Activated T-cell treated with anti-CD3 and anti-CD28 coated beads for 24 hours (primary cell): ENCODE results near the gene PBX1.

Experiments used
- DNase-seq: peaks from one replicate; pipeline ENCODE4 v3.0.0-alpha.2; 2020; ENCODE audit warnings: low read depth

Gene PBX1

DNA sequence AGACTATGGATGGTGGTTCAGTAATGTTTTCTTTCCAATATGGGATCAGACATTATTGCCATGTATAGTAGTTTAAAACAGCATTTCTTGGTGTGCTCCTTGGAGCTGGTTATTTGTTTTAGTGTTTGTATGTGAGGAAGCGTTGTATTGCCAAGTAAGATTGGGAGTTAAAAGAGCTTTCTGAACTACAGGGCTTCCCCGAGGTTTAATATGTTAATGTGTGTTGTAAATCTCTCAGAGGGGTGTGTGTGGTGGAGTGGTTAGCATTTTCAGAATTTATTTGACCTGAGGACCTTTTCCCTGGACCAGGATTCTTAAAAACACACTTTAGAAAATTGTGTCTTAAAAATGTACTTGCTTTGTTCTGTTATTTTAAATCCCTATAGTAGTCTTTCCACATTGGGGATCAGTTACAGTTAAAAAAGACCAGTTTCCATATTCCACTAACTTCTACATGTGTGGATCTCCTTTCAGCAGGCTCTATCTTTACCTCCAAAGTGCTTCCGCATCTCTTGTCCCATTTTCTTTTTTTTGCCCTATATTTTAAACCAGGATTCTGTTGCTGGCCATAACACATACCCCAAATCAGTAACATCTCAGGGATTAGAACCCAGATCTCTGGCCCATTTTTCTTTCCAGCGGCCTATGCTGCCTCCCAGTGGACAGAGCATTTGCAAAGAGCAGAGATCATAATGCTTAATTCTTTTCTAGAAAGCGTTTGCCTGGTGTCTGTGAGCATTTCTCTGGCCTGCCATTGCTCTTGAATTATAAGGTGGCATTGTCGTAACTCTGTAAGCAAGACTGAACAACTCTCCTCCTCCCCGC lies 58.6 kb downstream of the PBX1 start:
- no peak for DNase-seq

DNA sequence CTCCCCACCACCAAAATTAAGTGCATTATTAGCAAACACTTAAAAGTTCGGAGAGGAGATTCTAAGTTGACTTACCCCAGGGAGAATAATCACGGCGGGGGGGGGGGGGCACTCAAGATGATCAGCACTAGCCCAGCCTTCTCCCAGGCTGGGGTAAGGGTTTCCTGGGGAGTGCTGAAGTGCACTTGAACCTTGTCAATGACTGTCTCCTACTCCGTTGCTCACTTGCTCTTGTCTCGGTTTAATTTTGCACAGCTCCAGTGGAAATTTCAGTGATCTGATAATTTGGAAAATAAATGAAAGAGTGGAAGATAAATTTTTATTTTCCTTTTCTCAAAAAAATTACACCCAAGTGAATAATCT lies 59.2 kb downstream of the PBX1 start:
- no peak for DNase-seq

DNA sequence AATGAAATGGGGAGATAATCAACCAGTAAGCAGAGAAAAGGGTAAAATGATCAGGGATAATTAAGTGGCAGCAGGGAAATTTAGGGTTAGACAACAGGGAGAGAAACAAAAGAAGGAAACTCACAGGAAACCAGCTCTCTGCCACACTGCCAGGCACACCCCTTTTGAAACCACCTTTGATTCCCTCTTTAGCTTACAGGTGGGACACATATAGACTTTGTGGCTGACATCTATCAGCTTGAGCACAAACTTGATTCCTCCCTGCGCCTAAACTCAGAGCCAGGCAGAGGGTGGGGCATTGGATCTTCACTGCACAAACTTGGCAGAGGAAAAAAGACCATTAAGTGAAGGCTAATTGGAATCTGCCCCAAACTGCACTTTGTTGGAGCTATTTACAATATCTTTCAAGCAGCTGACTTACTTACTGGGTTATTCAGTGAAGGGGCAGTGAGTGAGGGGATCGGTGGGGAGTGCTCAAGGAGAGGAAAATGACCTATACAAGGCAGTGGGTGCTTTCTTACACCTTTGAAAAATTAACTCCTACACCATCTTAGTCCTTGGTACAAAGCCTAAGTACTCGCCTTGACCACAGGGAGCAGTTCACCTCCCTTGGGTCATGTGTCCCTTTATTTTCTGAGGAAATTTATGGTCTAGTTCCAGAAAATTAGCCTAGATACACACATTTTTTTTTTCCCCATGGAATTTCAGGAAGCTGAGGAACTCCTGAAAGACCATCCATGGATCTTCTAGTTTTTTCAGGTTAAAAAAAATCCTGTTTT lies 60.2 kb downstream of the PBX1 start:
- DNase-seq, result no peak

GRCh38 chr1:164622068-164622845 lies 63.3 kb downstream of the PBX1 start:
- no peak for DNase-seq

DNA sequence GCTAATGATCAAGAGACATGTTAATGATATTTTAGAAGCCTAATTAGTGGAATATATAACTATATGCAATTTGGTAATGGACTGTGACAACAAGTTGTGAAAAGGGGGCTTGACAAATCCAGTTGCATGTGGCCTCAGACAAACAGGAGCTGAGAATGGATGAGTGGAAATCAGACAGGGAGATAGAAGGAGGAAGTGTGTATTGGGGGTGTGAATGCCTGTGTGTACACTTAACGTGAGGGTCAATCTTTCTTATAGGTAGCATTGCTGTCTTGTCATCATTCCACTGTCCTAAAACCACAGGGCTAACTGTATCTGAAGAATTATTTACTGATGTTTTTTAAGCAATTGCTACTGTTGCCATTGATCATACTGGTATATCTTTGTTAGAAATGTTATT lies 64.8 kb downstream of the PBX1 start:
- no peak for DNase-seq

- no peak for DNase-seq
These were observed 65.4 kb downstream of the PBX1 start for GRCh38 chr1:164624400-164624799.

DNA sequence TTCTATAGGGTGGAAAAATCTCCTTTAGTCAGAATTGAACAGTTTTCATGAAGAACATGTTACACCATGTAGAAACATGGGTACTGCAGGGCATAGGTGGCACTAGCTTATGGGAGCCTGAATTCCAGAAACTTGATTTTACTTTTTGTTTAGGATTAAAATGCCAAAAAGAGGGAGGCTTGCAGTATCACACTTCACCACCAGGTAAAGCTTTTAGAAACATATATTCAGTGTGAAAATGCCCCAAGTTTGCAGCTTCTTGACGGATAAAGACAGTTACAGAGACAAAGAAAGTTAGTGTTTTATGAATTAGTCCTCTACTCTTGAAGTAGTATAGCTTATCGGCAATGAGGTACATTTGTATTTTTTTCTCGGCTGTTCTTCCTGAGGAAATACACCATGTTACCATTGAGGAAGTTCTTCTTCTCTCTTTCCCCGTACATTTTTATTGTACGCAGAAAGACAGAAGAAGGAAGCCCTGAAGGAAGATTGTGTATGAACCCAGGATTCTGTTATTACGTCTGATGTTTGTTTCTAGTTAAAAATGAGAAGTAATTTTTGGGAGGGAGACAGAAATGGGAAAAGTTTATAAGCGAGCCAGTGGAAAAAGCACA lies 66.1 kb downstream of the PBX1 start:
- no peak for DNase-seq

- no peak for DNase-seq
These were observed 69.8 kb downstream of the PBX1 start for GRCh38 chr1:164628772-164629171.

DNA sequence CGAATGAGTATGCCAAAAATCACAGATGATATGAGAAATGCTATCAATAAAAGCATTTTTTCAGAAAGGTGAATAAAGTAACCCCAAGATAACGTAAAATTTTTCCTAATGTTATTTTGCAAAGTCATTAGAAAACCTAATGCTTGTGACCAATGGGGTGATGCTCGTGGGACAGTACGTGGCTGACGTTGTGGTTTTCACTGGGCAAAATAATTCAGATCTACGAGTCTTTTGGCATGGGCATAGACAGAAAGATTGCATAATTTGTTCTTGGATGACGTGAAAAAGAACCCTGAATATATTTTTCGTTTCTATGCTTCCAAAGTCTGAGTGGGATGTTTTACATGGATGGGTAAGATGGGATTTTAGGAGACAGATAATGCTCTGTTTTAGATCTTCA lies 71.0 kb downstream of the PBX1 start:
- no peak for DNase-seq

- DNase-seq, result no peak
These were observed 71.8 kb downstream of the PBX1 start for GRCh38 chr1:164630626-164631396.

GRCh38 chr1:164631751-164632150 lies 72.8 kb downstream of the PBX1 start:
- no peak for DNase-seq

- no peak for DNase-seq
These were observed 75.0 kb downstream of the PBX1 start for GRCh38 chr1:164633997-164634396.

DNA sequence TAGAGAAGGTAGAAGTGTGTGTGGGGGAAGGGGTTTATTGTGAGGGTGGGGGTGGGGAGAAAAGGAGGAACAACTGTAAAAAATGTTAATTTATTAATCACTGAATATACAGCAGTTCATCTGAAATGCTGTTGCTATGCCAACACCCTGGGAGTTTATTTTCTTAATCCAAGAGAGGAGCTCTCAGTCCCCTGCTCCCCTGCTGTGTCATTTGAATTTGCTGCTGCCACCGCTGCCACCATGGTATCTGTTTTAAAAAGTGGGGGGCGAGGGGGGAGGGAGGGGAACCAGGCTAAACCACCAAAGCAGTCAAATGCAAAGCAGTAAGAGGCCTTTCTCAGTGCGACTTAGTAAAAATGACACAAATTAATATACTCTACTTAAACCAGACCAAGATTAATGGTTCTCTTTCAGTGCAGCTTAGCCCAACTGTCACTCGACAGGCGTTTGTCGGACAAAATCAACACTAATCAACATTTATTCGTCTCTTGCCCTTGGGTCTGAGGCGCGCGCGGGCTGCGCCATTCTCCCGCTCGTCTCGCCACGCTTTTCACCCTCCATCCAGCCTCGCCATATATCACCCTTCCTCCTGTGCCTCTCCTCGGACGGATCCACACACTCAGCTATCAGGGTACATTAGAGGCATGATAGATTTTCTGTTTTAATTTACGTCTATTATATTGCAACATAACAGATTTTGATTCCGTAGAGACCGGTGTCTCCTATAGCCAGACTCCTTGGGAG lies 76.2 kb downstream of the PBX1 start:
- DNase-seq, result no peak

DNA sequence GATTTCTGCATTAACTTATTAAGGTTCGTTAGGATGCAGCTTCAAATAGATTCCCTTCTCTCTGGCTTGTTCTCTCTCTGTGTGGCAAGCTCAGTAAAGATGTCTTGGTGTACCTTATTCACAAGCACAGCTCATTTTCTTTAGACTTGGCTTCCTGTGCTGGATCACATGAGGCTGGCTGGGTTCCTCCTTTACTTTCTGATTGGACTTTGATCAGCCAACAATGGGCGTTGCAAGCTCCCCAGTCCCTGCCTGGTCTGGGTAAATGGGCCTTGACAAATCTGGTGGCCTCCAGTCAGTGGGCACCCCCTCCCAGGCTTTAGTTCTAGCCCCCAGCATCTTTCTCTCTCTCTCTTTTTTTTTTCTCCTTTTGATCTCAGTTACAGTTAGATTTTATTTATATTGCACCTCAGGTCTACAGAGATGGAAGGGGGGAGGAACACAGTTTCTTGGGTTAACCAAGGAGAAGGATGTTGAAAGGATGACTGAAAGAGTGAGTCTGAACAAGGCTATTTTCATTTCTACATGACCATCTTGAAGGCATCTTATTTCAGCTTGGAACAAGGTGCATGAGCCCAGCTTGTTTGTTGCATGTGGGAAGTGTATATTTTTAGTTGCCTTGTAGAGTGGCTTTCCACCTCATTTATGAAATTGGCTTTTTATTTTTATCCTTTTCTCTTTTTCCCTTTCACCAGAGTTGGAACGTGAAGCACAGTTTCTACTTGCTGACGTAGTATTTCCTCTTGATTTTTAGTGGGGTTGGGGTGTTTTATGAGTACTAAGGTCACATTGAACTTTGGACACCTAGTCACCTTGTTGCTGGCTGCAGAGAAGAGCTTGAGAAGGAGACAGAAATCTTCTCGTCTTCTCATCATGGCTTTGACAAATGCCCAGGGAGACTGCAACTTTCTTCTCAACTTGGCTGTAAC lies 77.1 kb downstream of the PBX1 start:
- no peak for DNase-seq

DNA sequence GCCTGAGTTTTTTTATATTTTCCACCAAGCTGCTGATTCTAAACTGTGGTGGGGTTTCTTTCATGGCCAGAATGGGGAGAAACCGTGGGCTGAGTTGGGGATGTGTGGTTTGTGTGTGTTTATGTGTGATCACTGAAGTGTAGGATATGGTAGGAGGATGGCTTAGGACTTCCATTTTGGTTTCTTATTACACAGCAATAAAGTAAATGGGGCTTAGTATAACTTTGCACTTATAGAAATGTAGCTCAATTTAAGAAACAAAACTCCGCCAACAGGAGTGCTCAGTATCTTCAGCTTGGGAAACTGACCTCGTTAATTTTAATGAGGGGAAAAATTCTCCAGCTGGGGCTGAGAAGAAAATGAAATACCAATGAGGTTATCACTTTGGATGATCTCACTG lies 77.8 kb downstream of the PBX1 start:
- DNase-seq, result no peak

DNA sequence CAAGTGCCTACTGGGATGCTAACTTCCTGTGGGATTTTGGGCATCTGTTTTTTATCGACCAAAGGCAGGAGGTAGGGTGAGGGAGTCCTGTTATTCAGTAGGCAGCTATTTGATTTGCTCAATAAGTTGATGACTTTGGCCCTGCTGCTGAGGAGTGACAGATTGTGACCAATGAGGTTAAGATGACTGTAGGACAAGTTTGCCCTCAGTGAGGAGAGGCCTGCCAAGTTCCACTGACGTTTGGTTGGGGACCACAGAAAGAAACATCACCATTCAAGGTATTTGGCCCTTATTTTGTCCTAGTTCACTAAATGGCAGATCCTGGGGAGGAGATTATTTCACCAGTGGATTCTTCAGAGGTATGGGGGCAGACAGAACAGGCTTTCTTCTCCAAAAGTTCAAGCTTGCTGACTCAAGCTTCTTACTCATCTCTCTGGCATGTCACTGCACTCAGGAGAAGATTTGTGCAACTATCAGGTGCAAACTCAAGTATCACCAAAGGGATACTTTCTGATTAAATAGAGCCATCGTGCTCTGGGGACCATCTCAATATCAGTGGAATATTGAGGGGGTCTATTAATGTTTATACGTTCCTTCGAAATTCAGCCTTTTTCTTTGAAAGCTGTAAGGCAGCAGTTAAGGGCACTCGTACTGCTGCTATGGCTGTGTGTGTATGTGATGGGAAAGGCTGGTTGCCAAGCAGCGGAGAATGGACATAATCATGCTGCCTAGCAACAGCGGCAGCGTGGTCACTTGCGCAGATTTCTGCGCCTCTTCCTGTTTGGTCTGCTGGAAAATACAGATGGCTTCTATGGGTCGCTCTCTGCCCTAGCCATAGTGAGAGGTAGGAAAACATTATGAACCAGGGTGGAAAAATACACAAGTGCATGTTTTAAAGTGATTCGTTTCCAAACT lies 78.7 kb downstream of the PBX1 start:
- no peak for DNase-seq

DNA sequence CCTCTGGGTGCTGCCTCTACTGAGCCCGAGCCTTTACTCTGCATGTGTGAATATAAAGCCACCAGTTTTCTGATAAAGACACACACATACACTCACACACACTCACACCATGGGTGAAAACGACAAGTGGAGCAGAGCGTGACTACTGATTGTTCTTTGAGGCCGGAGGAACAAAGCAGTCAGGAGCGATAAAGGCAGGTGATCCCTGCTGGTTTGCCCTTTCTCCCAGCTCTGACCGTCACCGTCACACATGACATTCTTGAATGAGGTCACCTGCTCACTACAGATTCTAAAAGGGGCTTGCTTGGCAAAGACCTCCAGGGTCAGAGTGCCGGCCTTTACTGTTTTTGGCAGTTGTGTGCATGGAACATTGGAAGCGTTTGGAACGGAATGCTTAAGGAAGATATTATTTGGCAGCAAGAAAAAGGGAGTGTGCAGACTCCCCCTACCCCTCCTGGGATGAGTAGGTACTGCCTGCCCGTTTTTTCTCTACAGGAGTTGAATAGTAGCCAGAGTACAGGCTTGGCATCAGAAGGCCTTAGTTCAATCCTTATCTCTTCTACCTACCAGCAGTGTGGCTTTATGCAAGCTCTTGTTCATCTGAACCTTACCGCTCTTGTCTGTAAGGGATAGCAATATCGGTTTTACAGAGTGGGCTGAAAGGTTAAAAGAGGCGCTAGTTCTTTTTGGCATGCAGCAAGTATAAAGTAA lies 79.7 kb downstream of the PBX1 start:
- no peak for DNase-seq
